ENCODE results near the gene AP1G1.

Gene AP1G1

GRCh38 chr16:71748226-71748625, 60.4 kb downstream of the AP1G1 start:
- no peak for DNase-seq

- no peak for DNase-seq
Observed at GRCh38 chr16:71746442-71747046, 62.1 kb downstream of the AP1G1 start.

GRCh38 chr16:71738855-71739254, 69.8 kb downstream of the AP1G1 start:
- no peak for DNase-seq

GRCh38 chr16:71737501-71737900, 71.1 kb downstream of the AP1G1 start:
- DNase-seq, result no peak

- no peak for DNase-seq
Observed at GRCh38 chr16:71734511-71734910, 74.1 kb downstream of the AP1G1 start.

- no peak for DNase-seq
Observed at GRCh38 chr16:71732587-71732986, 76.0 kb downstream of the AP1G1 start.

- no peak for DNase-seq
Observed at GRCh38 chr16:71727551-71728324, 80.9 kb downstream of the AP1G1 start.

- no peak for DNase-seq
Observed at GRCh38 chr16:71726476-71727315, 81.9 kb downstream of the AP1G1 start.

- no peak for DNase-seq
Observed at GRCh38 chr16:71724320-71724751, 84.3 kb downstream of the AP1G1 start, which contains the start of gene PHLPP2. Gene PHLPP2, minus strand, starts transcription at chr16:71724701. Its CDS starts 9,906 bp downstream, at chr16:71714795.

- DNase-seq, result no peak
Observed at GRCh38 chr16:71723537-71724319, 84.9 kb downstream of the AP1G1 start.

- DNase-seq, result no peak
Observed at GRCh38 chr16:71722801-71723536, 85.7 kb downstream of the AP1G1 start.

- no peak for DNase-seq
Observed at GRCh38 chr16:71721066-71721740, 87.4 kb downstream of the AP1G1 start.

GRCh38 chr16:71712501-71712900, 96.1 kb downstream of the AP1G1 start:
- DNase-seq, result no peak

GRCh38 chr16:71711789-71712188, 96.8 kb downstream of the AP1G1 start:
- no peak for DNase-seq

GRCh38 chr16:71709229-71709781, 99.3 kb downstream of the AP1G1 start:
- DNase-seq, result no peak

GRCh38 chr16:71708696-71709095, 99.9 kb downstream of the AP1G1 start:
- DNase-seq, result no peak

GRCh38 chr16:71707199-71707598, 101.4 kb downstream of the AP1G1 start:
- DNase-seq, result no peak

GRCh38 chr16:71706046-71706445, 102.6 kb downstream of the AP1G1 start:
- no peak for DNase-seq

- no peak for DNase-seq
Observed at GRCh38 chr16:71703333-71703732, 105.3 kb downstream of the AP1G1 start.

- DNase-seq, result no peak
Observed at GRCh38 chr16:71700831-71701230, 107.8 kb downstream of the AP1G1 start.

- no peak for DNase-seq
Observed at GRCh38 chr16:71698491-71698890, 110.1 kb downstream of the AP1G1 start.
